ENCODE measurements around the gene CLIP3. TPM values are rescaled to one million over a fixed set of nuclear protein-coding genes. Genes with fewer than 3 reads are reported as not detected.
A peak's percentile ranks its signal among the peaks of the same experiment; 100 is the strongest.

CLIP3 gene
- total and polyA plus RNA-seq, 9 of the 15 experiments (the other 6 are each of a cell fraction or from before 2014, with no cell fraction given) = 0.01 to 0.50 (median 0.15) TPM; not detected in 1

DNA sequence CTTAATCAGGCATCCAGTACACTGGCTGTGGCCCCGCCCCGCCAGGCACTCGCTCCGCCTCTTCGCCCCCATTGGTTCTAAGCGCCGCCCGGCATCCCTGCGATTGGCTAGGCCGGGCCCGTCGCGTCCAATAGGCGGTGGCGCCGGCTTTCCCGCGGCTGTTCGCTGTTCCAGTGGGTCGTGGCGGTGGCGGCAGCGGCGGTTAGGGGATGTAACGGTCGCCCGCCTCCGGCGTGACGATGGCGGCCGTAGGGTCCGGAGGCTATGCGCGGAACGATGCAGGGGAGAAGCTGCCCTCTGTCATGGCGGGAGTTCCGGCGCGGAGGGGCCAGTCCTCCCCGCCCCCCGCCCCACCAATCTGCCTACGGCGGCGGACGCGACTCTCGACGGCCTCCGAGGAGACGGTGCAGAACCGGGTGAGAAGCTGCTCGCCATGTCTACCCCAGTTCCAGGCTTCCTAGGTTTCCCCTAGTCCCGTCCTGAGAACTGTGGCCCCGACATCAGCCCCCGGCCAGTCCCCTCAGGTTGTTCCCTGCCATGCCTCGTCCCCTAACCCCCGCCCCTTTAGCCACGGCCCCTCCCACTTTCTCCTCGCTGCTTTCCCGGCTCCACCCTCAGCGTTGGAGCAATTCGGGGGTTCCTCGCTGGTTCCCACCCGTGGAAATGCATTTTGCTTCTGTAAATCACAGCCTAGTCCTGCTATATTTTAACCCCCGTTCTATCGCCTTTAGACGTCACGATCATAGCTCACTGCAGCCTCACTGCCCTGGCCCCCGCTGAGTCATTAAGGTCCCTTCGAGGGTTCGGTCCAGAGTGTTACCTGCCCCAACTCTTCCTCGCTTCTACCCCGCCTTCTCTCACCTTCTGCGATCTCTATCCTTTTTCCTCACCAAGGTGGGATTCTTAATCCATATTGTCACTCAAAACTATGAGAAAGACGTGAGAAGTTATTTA lies 22.3 kb upstream of the CLIP3 start, which contains the start of gene WDR62 (continued):
- TF ChIP-seq FOXK1 (CRISPR knock-in tag; IDR thresholded peaks at IDR 0.05; ENCODE audit: borderline replicate concordance) = no peak
- no peak for TF ChIP-seq ZNF217 (CRISPR knock-in tag; IDR thresholded peaks at IDR 0.05)
- TF ChIP-seq ZNF146 (CRISPR knock-in tag; IDR thresholded peaks at IDR 0.05; ENCODE audit: unreplicated experiment) = no peak
- TF ChIP-seq, protein P1, sequence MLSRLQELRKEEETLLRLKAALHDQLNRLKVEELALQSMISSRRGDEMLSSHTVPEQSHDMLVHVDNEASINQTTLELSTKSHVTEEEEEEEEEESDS (CRISPR knock-in tag; IDR thresholded peaks at IDR 0.05) = no peak
- TF ChIP-seq NEUROD1 (IDR thresholded peaks at IDR 0.05; ENCODE audit: borderline replicate concordance, low read depth, low read length, partially characterized antibody) = peak; percentile 88
- TF ChIP-seq NCOA2 (IDR thresholded peaks at IDR 0.05; ENCODE audit: partially characterized antibody in 2 of 2) = no peak
- no peak for TF ChIP-seq ARNT (IDR thresholded peaks at IDR 0.05)
- TF ChIP-seq BHLHE40 (IDR thresholded peaks at IDR 0.05; ENCODE audit: low read length) = no peak
- TF ChIP-seq TBP (optimal IDR thresholded peaks at IDR 0.05; ENCODE audit: low read depth, low read length) = peak; percentile 47
- TF ChIP-seq ZNF354B (CRISPR knock-in tag; IDR thresholded peaks at IDR 0.05) = no peak
- TF ChIP-seq MYBL2 (IDR thresholded peaks at IDR 0.05; ENCODE audit: low read depth) = peak; percentile 97
- TF ChIP-seq MYBL2 (CRISPR knock-in tag; IDR thresholded peaks at IDR 0.05; ENCODE audit: borderline replicate concordance) = no peak
- no peak for TF ChIP-seq ZNF431 (CRISPR knock-in tag; IDR thresholded peaks at IDR 0.05)
- TF ChIP-seq, protein P2, sequence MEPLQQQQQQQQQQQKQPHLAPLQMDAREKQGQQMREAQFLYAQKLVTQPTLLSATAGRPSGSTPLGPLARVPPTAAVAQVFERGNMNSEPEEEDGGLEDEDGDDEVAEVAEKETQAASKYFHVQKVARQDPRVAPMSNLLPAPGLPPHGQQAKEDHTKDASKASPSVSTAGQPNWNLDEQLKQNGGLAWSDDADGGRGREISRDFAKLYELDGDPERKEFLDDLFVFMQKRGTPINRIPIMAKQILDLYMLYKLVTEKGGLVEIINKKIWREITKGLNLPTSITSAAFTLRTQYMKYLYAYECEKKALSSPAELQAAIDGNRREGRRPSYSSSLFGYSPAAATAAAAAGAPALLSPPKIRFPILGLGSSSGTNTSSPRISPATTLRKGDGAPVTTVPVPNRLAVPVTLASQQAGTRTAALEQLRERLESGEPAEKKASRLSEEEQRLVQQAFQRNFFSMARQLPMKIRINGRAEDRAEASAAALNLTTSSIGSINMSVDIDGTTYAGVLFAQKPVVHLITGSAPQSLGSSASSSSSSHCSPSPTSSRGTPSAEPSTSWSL (CRISPR knock-in tag; IDR thresholded peaks at IDR 0.05; ENCODE audit: borderline replicate concordance) = no peak
- TF ChIP-seq EP400 (IDR thresholded peaks at IDR 0.05) = peak; percentile 96
- TF ChIP-seq CBX1 (IDR thresholded peaks at IDR 0.05; ENCODE audit: low read depth) = no peak
- no peak for TF ChIP-seq STAT5A (IDR thresholded peaks at IDR 0.05; ENCODE audit: borderline replicate concordance, low read length)
- TF ChIP-seq ETS2 (tag; IDR thresholded peaks at IDR 0.05; ENCODE audit: borderline replicate concordance, poor library complexity, severe bottlenecking) = no peak
- peak; percentile 34; the same call in 1 of the 2 replicates for TF ChIP-seq HLTF (IDR thresholded peaks at IDR 0.05)
- no peak for TF ChIP-seq SRSF7 (optimal IDR thresholded peaks at IDR 0.05; ENCODE audit: low read depth, low read length)
- TF ChIP-seq, protein P3, sequence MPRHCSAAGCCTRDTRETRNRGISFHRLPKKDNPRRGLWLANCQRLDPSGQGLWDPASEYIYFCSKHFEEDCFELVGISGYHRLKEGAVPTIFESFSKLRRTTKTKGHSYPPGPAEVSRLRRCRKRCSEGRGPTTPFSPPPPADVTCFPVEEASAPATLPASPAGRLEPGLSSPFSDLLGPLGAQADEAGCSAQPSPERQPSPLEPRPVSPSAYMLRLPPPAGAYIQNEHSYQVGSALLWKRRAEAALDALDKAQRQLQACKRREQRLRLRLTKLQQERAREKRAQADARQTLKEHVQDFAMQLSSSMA (CRISPR knock-in tag; IDR thresholded peaks at IDR 0.05) = no peak
- no peak for TF ChIP-seq GABPB2 (CRISPR knock-in tag; conservative IDR thresholded peaks at IDR 0.05)
- no peak for TF ChIP-seq ZNF311 (CRISPR knock-in tag; IDR thresholded peaks at IDR 0.05)
- no peak for TF ChIP-seq ESRRB (CRISPR knock-in tag; IDR thresholded peaks at IDR 0.05; ENCODE audit: borderline replicate concordance)
- no peak for TF ChIP-seq FOXK2 (conservative IDR thresholded peaks at IDR 0.05 in 1 of 2, IDR thresholded peaks at IDR 0.05 in 1 of 2; ENCODE audit: low read depth in 2 of 2)
- TF ChIP-seq ZNF766 (CRISPR knock-in tag; conservative IDR thresholded peaks at IDR 0.05) = no peak
- no peak for TF ChIP-seq HDAC8 (tag; IDR thresholded peaks at IDR 0.05)
- no peak for TF ChIP-seq CHCHD3 (CRISPR knock-in tag; IDR thresholded peaks at IDR 0.05)
- no peak for TF ChIP-seq ZNF134 (CRISPR knock-in tag; conservative IDR thresholded peaks at IDR 0.05)

Measured in K562 (cell line).